ENCODE results near the gene SFXN4.

DNA sequence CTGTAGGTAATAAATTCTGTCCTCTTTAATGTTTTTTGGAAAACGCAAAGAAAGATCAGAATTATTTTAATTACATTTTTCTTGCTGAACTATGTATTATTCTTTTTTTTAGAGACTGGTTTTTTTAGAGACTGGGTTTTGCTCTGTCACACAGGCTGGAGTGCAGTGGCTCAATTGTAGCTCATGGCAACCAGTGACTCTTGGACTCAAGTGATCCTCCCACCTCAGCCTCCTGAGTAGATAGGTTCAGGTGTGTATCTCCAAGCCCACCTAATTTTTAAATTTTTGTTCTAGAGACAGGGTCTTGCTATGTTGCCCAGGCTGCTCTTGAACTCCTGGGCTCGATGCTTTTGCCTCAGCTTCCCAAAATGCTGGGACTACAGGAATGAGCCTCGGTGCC lies 66.9 kb downstream of the SFXN4 start:
- TF ChIP-seq POLR2AphosphoS5 (IDR thresholded peaks at IDR 0.05; ENCODE audit: borderline replicate concordance, low read depth, low read length): no peak
- no peak for TF ChIP-seq EZH2 (IDR thresholded peaks at IDR 0.05)

All from SK-N-MC (cell line).